ENCODE results near the gene GPR4.

GPR4 gene

DNA sequence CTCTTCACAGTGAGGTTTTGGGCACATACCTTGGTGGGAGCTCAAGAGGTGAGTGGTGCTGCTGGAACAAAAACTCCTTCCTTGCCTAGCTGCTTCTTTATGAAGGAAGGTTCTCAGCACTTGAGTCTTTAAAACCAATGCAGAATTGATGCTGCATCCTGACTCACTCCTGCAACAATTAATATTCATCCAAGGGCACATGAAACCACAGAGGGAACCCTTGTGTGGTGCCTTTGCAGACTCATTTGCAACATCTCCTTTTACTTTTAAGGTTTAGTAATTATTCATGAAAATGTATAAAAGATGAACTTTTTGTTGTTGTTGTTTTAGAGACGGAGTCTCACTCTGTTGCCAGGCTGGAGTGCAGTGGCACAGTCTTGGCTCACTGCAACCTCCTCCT lies 47.5 kb downstream of the GPR4 start:
- no peak for DNase-seq (ENCODE audit: low read depth in 2 of 2)

DNA sequence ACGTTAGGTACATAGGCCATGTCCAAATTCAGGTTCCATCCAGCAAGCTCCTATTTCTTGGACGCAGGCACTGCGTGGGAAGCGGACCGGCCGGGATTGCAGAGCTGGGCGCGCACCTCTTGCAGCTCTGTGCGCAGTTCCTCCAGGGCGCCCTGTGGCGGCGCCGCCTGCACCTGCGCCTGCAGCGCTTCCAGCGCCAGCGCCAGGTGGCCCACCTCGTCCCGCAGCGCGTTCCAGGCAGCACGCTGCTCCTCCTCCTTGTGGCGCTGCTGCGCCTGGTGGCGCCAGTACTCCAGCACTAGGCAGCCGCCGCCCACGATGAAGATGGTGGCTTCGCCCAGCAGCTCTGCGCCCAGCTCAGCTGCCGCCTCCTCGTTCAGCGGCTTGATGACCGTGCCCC lies 48.5 kb downstream of the GPR4 start:
- no peak for DNase-seq (ENCODE audit: low read depth in 2 of 2)

DNA sequence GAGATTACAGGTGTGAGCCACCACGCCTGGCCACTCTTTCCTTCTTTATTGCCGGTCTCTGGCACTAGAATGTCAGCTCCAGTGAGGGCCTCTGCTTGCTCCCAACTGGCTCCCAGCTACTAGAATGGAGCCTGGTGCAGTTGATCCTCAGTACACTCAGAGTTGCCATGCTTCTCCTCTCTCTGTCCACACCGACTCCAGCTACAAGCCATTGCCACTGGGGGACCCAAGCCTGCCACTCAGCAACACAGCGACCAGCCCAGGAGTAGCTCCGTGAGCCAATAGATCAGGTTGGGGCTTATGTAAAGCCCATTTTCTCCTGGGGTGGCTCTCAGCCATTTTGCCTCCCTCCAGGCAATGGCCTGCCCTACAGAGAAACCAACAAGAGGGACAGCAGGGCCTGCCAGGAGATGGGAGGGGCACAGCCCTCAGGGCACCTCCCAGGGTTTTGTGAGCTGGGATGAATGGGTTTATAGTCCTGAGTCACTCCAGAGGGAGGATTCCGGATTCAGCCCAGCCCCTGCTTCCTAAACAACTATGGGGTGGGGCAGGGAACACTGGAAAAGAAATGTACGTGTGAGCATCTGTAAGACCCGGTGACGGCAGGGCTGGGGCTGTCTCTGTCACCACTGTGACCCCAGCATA lies 53.9 kb downstream of the GPR4 start:
- no peak for DNase-seq (ENCODE audit: low read depth in 2 of 2)

DNA sequence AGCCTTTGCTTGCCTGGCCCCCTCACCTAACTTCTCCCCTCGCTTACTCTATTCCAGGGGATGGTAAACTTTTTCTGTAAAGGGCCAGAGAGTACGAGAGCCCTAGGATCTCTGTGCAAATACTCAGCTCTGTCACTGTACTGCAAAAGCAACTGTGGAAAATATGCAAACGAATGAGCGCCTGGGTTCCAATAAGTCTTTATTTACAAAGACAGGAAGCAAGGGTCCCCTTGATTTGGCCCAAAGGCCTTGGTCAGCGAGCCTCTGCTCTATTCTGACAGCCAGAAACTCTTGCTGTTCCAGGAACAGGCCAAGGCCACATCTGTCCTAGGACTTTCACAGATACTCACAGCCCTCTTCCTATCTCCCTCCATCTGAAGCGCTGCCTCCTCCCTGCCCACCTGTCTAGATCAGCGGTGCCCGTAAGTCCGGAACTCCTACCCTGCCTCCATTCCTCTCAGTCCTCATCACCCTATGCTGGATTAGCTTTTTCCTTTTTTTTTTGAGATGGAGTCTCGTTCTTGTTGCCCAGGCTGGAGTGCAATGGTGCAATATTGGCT lies 54.7 kb downstream of the GPR4 start:
- DNase-seq (ENCODE audit: low read depth in 2 of 2) = no peak

DNA sequence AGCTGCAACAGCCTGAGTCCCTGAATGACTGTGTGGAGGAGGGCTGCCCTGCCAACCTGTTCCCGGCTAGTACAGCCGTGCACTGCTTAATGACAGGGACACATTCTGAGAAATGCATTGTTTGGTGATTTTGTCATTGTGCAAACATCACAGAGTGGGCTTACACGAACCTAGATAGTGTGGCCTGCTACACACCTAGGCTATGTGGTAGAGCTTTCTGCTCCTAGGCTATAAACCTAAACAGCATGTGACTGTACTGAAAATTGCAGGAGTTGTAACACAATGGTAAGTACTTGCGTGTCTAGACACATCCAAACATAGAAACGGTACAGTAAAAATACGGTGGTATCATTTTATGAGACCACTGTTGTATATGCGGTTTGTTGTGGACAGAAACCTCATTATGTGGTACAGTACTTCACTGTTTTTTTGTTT lies 59.8 kb downstream of the GPR4 start:
- DNase-seq (ENCODE audit: low read depth in 2 of 2) = no peak

All from stimulated activated CD8-positive, alpha-beta memory T cell treated with anti-CD3 and anti-CD28 coated beads, Interleukin-7, amount 100 ng/mL, for 1 hour (primary cell).